ENCODE data around the gene KCNH4. TPM values are rescaled to one million over a fixed set of nuclear protein-coding genes. Genes with fewer than 3 reads are reported as not detected.
"Not testable (repeated sequence)": the region's sequence is repeated elsewhere in the genome, so short reads cannot be mapped to it uniquely, and the experiment has no call there.

Gene KCNH4
- total RNA-seq, 1 experiment from 2014 or later = not detected

DNA sequence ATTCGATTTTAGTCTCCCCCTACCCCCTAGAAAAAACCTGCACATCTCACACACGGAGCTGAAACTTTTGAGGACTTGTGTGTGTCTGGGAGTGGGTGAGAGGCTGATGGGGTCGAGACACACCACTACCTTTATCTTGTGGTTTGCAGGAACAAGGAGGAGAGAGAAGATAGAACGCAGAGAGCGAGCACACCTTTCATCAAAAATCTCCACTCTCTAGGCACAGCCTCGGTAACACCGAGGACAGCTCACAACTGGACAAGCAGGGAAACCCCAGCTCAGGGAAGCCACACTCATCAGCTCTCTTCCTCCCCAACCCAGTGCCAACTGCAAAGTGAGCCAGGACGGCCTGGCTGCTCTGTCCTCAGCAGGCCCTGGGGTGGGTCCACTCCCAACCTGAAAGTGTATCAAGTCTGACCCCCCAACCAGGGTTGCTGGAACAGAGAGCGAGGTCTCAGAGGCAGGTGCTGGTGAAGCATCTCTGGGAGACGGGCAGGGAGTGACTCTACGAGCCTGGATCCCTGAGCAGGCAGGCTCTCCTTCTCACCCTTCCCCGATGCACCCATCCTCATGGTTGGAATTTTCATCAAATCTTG, 18.6 kb upstream of the KCNH4 start:
- in situ Hi-C loops (cut with HindIII; ENCODE audit: low pct_unique_long_range_greater_than_20kb, low sequenced_read_pairs) = loop anchor here (10.0 kb wide), 1 partner anchor 75 kb away; the partner anchor contains the start of gene STAT5B
- no peak for DNase-seq (ENCODE audit: low read depth)

DNA sequence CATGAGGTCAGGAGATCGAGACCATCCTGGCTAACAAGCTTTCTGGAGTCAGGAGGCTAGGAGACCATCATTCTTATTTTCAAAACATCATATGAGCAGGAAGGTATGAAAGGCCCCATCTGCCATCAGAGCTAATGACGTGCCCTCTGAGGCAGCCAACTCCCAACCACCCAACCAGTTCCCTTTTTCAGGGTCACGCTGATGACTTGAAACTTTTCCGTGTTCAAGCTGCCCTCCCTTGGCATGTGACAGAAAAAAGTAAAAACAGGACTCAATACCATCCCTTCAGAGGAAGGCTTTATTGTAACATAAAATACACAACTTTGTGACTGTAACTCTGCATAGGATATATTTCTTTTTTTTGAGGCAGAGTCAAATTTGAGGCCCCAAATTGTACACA, 18.0 kb upstream of the KCNH4 start:
- in situ Hi-C loops (cut with HindIII; ENCODE audit: low pct_unique_long_range_greater_than_20kb, low sequenced_read_pairs) = no loop called here

DNA sequence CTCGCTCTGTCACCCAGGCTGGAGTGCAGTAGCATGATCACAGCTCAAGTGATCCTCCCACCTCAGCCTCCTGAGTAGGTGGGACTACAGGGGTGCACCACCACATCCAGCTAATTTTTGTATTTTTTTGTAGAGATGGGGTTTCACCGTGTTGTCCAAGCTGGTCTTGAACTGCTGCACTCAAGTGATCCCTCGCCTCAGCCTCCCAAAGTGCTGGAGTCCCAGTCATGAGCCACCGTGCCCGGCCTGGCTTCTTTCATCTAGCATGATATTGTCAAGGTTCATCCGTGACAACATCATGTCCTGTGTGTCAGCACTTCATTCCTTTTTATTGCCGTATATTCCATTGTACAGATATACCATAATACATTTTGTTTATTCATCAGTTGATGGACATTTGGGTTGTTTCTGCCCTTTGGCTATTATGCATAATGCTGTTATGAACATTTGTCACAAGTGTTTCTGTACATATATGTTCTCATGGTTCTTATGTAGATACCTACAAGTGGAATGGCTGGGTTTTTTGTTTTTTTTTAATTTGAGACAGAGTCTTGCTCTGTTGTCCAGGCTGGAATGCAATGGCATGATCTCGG, 16.7 kb upstream of the KCNH4 start:
- in situ Hi-C loops (cut with HindIII; ENCODE audit: low pct_unique_long_range_greater_than_20kb, low sequenced_read_pairs) = no loop called here
- DNase-seq (ENCODE audit: low read depth) = no peak

More for the DNA sequence above, 18.0 kb upstream of the KCNH4 start:
- DNase-seq (ENCODE audit: low read depth) = no peak

DNA sequence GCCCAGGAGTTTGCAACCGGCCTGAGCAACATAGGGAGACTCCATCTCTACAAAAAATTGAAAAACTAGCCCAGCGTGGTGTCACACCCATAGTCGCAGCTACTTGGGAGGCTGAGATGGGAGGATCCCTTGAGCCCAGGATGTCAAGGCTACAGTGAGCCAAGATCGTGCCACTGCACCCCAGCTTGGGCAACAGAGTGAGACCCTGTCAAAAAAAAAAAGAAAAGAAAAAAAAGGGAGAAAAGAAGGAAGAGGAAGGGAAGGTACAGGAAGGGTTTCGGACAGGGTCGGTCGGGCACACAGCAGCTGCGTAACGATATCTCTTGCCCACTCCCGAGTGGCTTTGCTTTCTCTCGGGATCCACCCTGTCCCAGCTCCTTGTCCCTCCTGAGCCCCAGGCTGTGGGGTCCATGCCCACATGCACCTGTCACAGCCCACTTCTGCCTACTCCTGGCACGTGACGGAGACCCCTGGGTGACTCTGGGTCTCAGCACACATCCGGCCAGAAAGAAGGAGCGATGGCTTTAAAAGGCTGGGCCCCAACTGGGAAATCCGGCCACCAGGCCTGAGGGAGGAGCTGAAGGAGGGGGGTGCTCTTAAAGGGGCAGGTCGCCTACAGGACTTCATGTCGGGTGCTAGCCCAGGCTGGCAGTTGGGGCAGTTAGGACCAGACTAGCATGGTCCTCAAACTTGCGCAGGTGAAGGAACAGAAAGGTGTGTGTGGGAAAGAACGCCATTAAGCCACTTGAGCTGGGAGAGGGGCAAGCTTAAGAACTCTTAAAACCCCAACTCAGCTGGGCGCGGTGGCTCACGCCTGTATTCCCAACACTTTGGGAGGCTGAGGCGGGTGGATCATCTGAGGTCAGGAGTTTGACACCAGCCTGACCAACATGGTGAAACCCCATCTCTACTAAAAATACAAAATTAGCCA, 13.3 kb upstream of the KCNH4 start, which contains the start of gene GHDC:
GHDC (minus strand) TSS at position 526 of the 931 bp plus-strand sequence. CDS start 913 bp downstream, outside the sequence.
- in situ Hi-C loops (cut with HindIII; ENCODE audit: low pct_unique_long_range_greater_than_20kb, low sequenced_read_pairs) = no loop called here

DNA sequence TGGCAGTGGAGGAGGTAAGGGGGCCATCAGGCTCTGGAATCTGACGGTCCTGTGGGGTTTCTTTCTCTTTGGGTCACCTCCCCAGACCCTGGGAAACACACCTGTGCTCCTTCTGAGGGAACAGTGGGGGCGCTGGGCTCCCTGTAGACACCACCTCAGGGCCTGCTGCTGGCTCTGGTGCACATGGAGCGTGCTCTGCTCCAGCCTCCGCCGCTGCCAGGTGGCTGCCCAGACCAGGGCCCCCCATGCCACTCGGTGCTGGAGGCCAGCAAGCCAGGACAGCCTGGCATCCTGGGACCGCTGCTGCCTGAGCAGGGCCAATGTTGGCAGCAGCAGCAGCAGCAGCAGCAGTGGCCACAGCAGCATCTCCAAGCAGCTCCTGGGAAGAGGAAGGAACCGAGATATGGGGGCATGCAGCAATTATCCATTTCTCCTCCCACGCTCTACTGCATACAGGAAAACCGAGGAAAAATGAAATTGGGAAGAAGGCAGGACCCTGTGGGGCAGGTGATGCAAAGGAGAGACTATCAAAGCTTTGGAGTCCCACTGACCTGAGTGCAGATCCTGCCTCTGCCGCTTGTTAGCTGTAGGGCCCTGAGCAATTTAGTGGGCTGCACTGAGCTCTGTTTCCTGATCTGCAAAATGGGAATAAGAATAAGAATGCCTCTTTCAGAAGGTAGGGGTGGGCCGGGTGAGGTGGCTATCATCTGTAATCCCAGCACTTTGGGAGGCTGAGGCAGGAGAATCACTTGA, 12.4 kb upstream of the KCNH4 start:
- in situ Hi-C loops (cut with HindIII; ENCODE audit: low pct_unique_long_range_greater_than_20kb, low sequenced_read_pairs) = no loop called here

More for the DNA sequence above, 13.3 kb upstream of the KCNH4 start, which contains the start of gene GHDC:
- DNase-seq (ENCODE audit: low read depth) = peak; percentile 77

DNA sequence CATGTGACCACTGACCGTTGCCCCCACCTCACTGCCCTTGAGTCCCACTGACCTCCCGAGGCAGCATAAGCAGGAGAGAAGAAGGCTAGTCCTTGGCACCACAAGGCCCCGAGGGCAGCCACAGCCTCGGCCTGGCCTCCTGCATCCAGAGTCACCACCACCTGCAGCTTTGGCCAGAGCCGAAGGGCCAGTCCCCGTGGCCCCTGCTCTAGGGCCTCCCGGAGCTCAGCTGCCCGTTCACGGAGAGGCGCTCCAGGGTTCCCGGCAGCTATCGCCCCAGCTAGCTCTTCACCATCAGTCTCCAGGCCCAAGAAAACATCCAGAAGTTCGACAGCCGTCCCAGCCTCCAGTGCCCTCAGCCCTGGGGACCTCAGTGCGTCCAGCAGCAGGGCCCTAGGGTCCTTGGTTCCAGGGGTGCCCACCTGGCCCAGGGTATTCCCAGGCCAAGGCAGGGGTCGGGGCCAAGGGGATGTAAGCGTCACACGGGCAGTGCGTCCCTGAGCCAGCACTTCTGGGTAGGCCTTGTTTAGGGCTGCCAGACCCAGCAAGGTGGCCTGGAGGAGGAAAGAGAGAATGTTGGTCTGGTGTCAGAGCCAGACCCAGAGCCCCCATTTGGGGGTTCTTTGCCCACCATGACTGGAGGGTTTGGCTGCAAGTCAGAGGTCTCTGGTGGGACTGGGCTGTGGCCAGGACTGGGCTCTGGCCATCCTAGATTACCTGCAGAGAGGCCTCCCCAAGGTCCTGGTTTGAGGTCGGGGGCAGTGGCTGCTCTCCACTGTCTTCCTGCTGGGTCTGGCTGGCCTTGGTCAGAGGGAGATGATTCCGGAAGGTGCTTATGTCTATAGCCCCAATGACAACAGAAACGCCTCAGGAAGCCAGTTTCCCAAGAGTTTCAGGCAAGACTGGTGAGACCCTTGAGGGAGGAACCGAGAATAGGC, 11.5 kb upstream of the KCNH4 start:
- in situ Hi-C loops (cut with HindIII; ENCODE audit: low pct_unique_long_range_greater_than_20kb, low sequenced_read_pairs) = no loop called here

More for the DNA sequence above, 12.4 kb upstream of the KCNH4 start:
- no peak for DNase-seq (ENCODE audit: low read depth)

DNA sequence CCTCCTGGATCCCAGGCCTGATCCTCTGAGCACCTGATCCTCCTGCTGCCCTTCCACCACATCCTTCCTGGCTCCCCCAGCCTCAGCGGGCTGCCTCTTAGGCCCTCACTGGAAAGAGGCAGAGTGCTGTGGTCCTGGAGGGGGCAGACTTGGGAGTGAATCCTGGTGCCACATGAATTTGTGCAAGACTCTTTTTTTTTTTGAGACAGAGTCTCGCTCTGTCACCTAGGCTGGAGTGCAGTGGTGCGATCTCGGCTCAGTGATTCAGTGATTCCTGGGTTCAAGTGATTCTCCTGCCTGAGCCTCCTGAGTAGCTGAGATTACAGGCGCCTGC, 10.3 kb upstream of the KCNH4 start:
- in situ Hi-C loops (cut with HindIII; ENCODE audit: low pct_unique_long_range_greater_than_20kb, low sequenced_read_pairs) = no loop called here

More for the DNA sequence above, 11.5 kb upstream of the KCNH4 start:
- no peak for DNase-seq (ENCODE audit: low read depth)

DNA sequence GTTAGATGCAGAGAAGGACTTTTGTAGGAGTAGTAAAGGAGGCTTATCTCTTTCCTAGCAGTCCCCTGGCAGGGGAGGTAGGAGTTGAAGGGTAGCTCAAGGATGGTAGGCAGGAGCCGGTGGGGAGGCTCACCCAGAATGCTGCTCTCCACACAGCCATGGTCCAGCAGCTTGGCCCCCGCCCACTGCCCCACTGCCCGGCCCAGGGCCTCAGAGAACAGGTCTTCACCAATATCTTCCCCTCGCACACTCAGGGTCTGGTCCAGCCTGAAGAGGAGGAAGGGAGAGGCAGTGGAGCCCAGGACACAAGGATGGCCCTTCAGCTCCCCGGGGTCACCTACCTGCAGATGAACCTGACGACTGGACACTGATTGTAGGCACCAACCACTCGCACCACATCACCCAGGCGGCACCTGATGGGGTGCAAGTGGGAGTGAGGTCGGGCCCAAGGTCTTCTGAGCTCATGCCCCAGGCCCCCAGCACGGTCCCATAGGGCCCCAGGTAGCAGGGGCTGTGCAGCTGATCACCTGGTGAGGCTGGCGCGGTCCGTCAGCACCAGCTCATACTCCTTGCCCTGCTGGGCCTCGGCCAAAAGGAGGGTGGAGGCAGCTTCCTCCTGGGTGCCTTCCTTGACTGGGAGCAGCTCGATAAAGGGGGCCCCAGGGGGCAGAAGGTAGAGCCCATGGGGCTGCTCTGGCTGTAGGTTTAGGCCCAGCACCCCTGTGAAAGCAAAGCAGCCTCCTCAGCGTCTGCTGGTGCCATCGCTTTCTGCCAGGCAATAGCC, 9.7 kb upstream of the KCNH4 start:
- in situ Hi-C loops (cut with HindIII; ENCODE audit: low pct_unique_long_range_greater_than_20kb, low sequenced_read_pairs) = no loop called here
- no peak for DNase-seq (ENCODE audit: low read depth)

More for the DNA sequence above, 10.3 kb upstream of the KCNH4 start:
- DNase-seq (ENCODE audit: low read depth) = no peak

DNA sequence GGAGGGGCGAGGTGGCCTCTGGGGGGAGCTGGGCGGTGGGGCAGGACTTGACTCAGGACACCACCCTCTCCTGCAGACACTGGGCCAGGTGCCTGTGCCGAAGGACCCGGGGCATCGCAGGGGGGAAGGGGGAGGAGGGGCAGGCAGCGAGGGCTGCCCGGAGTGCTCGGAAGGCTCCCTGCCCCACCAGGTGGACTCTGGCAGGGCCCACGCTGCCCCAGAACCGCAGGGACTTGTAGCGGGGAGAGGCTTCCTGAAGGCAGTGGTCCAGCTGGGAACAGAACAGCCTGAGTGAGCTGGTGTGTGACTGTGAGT, 8.7 kb upstream of the KCNH4 start:
- in situ Hi-C loops (cut with HindIII; ENCODE audit: low pct_unique_long_range_greater_than_20kb, low sequenced_read_pairs) = no loop called here
- DNase-seq (ENCODE audit: low read depth) = no peak

DNA sequence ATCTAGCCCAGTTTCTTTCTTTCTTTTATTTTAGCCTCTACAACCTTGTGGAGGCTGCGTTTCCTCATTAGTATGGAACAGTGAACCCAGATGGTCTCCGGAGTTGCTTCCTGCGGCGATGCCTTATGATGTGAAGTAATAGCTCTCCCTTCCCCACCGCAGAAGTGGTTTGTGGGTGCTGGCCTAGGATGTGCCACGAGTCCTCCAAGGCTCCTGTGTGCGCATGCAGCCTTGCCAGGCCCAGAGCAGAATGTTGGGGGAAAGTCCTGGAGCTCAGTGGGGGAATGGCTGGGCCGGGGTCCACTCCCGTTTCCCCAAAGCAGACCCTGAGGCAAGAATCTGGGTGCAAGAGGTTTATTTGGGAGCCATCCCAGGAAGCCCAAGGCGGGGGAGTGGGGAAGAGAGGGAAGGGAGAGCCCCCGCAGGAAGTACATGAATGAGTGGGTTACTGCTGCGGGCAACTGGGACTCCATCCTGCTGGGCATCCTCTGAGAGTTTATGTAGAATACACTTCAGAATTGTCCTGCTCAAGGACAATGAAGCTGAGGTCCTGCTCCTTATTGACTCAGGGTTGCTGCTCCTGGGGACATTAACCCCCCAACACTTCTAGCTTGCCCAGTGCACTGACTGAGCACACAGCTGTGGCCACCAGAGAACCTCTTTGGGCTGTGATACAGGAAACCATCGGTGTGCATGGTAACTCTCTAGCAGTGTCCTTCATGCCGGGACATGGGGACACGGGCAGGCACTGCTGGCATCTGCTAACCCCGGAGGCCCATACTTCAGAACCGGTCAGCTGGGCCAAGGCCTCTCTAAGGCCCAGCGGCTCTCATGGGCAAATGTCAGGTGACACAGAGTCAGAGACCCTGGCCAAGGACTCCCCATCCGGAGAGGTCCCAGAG, 8.1 kb upstream of the KCNH4 start:
- DNase-seq (ENCODE audit: low read depth) = no peak
- in situ Hi-C loops (cut with HindIII; ENCODE audit: low pct_unique_long_range_greater_than_20kb, low sequenced_read_pairs) = no loop called here

DNA sequence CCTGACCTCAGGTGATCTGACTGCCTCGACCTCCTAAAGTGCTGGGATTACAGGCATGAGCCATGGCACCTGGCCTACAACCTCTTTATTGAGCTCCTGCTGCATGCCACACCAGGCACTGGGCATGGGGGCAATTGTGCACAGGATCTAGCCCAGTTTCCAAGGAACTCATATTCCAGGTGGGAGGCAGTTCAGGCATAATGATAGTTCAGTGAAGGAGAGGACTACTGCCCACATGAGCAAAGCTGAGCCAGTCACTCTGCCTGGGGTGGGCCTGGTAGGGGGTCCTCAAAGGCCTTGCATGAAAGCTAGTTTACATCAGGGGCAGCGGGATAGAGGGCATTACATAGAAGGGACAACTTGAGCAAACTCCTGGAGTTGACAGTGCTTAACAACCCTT, 6.9 kb upstream of the KCNH4 start:
- in situ Hi-C loops (cut with HindIII; ENCODE audit: low pct_unique_long_range_greater_than_20kb, low sequenced_read_pairs) = no loop called here
- DNase-seq (ENCODE audit: low read depth) = no peak

DNA sequence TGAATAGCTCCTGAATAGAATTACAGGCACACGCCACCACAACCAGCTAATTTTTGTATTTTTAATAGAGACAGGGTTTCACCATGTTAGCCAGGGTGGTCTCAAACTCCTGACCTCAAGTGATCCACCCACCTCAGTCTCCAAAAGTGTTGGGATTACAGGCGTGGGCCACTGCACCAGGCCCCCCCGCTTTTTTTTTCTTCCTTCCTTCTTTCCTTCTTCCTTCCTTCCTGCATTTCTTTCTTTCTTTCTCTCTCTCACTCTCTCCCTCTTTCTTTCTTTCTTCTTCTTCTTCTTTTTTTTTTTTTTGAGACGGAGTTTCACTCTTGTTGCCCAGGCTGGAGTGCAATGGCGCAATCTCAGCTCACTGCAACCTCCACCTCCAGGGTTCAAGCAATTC, 5.2 kb upstream of the KCNH4 start:
- DNase-seq (ENCODE audit: low read depth); in situ Hi-C loops (cut with HindIII; ENCODE audit: low pct_unique_long_range_greater_than_20kb, low sequenced_read_pairs): not testable (repeated sequence)

DNA sequence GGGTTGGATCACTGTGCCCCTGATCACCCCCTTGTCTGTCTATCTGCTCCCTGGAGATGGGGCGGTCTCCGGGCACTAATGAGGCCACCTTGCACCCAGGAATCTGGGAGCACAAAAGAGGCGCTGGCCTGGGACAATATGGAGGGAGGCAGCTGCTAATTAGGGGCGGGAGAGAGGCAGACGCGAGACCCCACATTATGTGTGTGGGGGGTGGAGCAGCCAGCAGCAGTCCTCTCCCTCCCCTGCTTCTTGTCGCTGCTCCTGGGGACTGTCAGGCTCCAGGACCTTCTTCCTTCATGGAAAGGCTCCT, 4.6 kb upstream of the KCNH4 start:
- no peak for DNase-seq (ENCODE audit: low read depth)
- in situ Hi-C loops (cut with HindIII; ENCODE audit: low pct_unique_long_range_greater_than_20kb, low sequenced_read_pairs) = no loop called here

DNA sequence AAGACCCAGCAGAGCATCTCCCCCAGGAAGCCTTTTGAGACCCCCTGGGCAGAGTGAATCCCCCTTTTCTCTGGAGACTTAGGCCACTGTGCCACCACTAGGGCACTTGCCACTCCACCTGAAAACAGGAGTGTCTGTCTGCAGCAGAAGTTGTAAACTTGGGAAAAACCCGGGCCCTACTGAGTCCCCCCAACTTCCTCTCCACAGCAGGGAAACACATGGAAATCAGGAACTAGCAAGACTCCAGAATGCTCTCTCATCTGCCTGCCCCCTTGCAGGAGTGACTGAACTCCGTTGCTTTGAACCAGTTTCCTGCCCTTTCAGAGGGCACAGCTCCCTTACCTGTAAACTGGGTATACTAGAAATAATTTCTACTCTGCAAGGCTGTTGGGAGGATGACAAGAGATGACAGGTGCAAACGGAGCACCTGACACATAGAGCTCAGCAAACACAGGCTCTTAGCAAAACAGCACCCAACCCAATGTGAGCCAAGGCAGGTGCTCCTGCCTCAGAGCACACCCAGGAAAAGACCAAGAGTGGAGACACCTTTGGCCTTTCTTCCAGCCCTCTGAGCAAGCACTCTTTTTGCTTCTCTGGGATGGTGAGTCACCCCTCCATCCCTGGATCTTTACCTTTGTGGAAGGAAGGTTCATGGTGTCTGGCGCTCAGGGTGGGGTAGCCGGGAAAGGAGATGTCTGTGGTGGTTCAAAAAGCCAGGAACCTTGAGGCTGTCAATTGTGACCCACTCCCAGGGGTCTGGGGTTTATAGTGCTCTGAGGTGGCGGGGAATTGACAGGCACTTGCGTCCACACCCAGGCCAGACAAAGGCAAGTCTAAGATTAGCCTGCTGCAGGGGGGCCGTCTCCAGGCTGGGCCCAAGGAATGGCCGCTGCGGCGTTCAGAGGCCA, 4.0 kb upstream of the KCNH4 start, which contains the start of gene HCRT:
HCRT (minus strand) TSS at position 740 of the 908 bp plus-strand sequence; CDS start at position 653, 87 bp downstream.
- DNase-seq (ENCODE audit: low read depth) = no peak
- in situ Hi-C loops (cut with HindIII; ENCODE audit: low pct_unique_long_range_greater_than_20kb, low sequenced_read_pairs) = no loop called here
